ENCODE data around the gene GPR146.

DNA sequence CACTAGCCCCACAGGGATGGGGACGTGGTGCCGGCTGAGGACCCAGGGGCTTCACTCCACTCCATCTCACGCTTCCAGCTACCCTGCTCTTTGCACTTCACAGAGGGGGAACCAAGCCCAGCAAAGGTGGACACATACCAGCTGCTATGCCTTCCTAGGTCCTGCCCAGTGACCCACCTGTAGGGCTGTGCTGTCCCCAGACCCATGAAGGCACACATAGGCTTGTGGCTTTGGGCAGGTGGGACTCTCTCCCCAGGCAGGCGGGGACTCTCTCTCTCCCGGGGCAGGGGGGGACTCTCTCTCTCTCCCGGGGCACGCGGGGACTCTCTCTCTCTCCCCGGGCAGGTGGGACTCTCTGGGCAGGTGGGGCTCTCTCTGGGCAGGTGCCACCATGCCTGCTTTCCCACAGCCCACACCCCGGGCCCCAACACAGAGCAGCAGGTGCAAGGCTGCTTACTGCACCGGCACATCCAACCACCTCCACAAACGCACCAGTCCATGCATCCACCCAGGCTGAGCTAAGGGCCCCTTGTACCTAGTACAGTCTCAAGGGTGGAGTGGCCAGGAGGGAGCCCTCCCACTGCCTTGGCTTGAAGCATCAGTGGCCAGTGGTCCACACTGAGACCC lies 13.8 kb upstream of the GPR146 start:
- TF ChIP-seq, protein P1, sequence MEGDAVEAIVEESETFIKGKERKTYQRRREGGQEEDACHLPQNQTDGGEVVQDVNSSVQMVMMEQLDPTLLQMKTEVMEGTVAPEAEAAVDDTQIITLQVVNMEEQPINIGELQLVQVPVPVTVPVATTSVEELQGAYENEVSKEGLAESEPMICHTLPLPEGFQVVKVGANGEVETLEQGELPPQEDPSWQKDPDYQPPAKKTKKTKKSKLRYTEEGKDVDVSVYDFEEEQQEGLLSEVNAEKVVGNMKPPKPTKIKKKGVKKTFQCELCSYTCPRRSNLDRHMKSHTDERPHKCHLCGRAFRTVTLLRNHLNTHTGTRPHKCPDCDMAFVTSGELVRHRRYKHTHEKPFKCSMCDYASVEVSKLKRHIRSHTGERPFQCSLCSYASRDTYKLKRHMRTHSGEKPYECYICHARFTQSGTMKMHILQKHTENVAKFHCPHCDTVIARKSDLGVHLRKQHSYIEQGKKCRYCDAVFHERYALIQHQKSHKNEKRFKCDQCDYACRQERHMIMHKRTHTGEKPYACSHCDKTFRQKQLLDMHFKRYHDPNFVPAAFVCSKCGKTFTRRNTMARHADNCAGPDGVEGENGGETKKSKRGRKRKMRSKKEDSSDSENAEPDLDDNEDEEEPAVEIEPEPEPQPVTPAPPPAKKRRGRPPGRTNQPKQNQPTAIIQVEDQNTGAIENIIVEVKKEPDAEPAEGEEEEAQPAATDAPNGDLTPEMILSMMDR (IDR thresholded peaks at IDR 0.05), result no peak
- TF ChIP-seq POLR2A (IDR thresholded peaks at IDR 0.05), result no peak

All from thyroid gland (tissue), 4 donors.